GM12878 (cell line): Measurements from ENCODE around the gene ZBTB5. TPM values are rescaled to one million over a fixed set of nuclear protein-coding genes. Genes with fewer than 3 reads are reported as not detected.

Experiments used
- CBFB ChIP-seq: IDR thresholded peaks from 2 replicates; pipeline ENCODE4 v1.6.1; 2016; ENCODE audit warnings: antibody characterized with exemption, low read depth
- E2F8 ChIP-seq: fragments of 450-650 bp; IDR thresholded peaks from 2 replicates; pipeline ENCODE4 v1.6.1; 2018; ENCODE audit warnings: mild to moderate bottlenecking, low read depth, moderate library complexity; ENCODE audit not compliant: partially characterized antibody
- EED ChIP-seq: sonication (generic); IDR thresholded peaks from 2 replicates; pipeline ENCODE4 v1.6.1; 2016; ENCODE audit warnings: antibody characterized with exemption, low read depth
- ELK1 ChIP-seq: IDR thresholded peaks from 2 replicates; pipeline ENCODE4 v1.6.1; 2012; ENCODE audit warnings: low read depth, low read length, improper control_type of control experiment
- ESRRA ChIP-seq: IDR thresholded peaks from 2 replicates; pipeline ENCODE4 v1.6.1; 2012; ENCODE audit warnings: mild to moderate bottlenecking, low read length, improper control_type of control experiment
- EZH2 ChIP-seq: IDR thresholded peaks from 2 replicates; pipeline ENCODE4 v1.6.1; 2012; ENCODE audit warnings: low read depth, mild to moderate bottlenecking, control low read depth, inconsistent platforms, low read length, borderline replicate concordance; ENCODE audit not compliant: control insufficient read depth
- GABPA ChIP-seq: IDR thresholded peaks from 2 replicates; pipeline ENCODE4 v1.6.1; 2014; ENCODE audit warnings: antibody characterized with exemption, low read depth, mild to moderate bottlenecking, inconsistent platforms
- HDGF ChIP-seq: fragments of 450-650 bp; IDR thresholded peaks from 2 replicates; pipeline ENCODE4 v1.6.1; 2016; ENCODE audit warnings: antibody characterized with exemption
- IRF3 ChIP-seq: fragments of 450-650 bp; IDR thresholded peaks from 2 replicates; pipeline ENCODE4 v1.6.1; 2014; ENCODE audit warnings: mild to moderate bottlenecking
- MAX ChIP-seq: IDR thresholded peaks from 2 replicates; pipeline ENCODE4 v1.6.1; 2012; ENCODE audit warnings: low read depth, low read length, improper control_type of control experiment
- MEF2A ChIP-seq: IDR thresholded peaks from 2 replicates; pipeline ENCODE4 v1.6.1; 2011; ENCODE audit warnings: low read depth, mild to moderate bottlenecking, low read length, moderate library complexity; ENCODE audit not compliant: insufficient read depth
- MYC ChIP-seq: IDR thresholded peaks from 2 replicates; pipeline ENCODE4 v1.6.1; 2011; ENCODE audit warnings: mild to moderate bottlenecking, low read length, moderate library complexity, inconsistent platforms; ENCODE audit not compliant: insufficient read depth, insufficient replicate concordance, insufficient read length, severe bottlenecking
- NBN ChIP-seq: fragments of 450-650 bp; IDR thresholded peaks from 2 replicates; pipeline ENCODE4 v1.6.1; 2016
- NFYA ChIP-seq: IDR thresholded peaks from 2 replicates; pipeline ENCODE4 v1.6.1; 2011; ENCODE audit warnings: low read depth, mild to moderate bottlenecking, low read length, improper control_type of control experiment, borderline replicate concordance
- PML ChIP-seq: IDR thresholded peaks from 2 replicates; pipeline ENCODE4 v1.6.1; 2012; ENCODE audit warnings: low read length, inconsistent platforms
- RAD51 ChIP-seq: fragments of 450-650 bp; IDR thresholded peaks from 2 replicates; pipeline ENCODE4 v1.6.1; 2016; ENCODE audit warnings: moderate library complexity, mild to moderate bottlenecking, inconsistent platforms
- RUNX3 ChIP-seq: IDR thresholded peaks from 2 replicates; pipeline ENCODE4 v1.6.1; 2012; ENCODE audit warnings: low read length, inconsistent platforms
- SIN3A ChIP-seq: IDR thresholded peaks from 2 replicates; pipeline ENCODE4 v1.6.1; 2012; ENCODE audit warnings: low read depth, low read length, improper control_type of control experiment
- SIX5 ChIP-seq: IDR thresholded peaks from 2 replicates; pipeline ENCODE4 v1.6.1; 2011; ENCODE audit warnings: mild to moderate bottlenecking, low read depth, low read length, moderate library complexity; ENCODE audit not compliant: severe bottlenecking
- SMAD5 ChIP-seq: IDR thresholded peaks from 2 replicates; pipeline ENCODE4 v1.6.1; 2016; ENCODE audit warnings: antibody characterized with exemption, low read depth
- SP1 ChIP-seq: IDR thresholded peaks from one replicate; pipeline ENCODE4 v1.6.1; 2011; ENCODE audit warnings: low read depth, low read length
- SRF ChIP-seq, 2 experiments: IDR thresholded peaks; 2 replicates each; pipeline ENCODE4 v1.6.1; 2011; ENCODE audit warnings: low read depth in 2 of 2, low read length in 2 of 2, mild to moderate bottlenecking in 1 of 2, moderate library complexity in 1 of 2
- TAF1 ChIP-seq: IDR thresholded peaks from 2 replicates; pipeline ENCODE4 v1.6.1; 2011; ENCODE audit warnings: mild to moderate bottlenecking, low read depth, low read length, borderline replicate concordance
- USF1 ChIP-seq: IDR thresholded peaks from 2 replicates; pipeline ENCODE4 v1.6.1; 2011; ENCODE audit warnings: borderline replicate concordance, low read depth, mild to moderate bottlenecking, moderate library complexity, mixed read lengths, low read length; ENCODE audit not compliant: insufficient read depth; ENCODE audit errors: extremely low read length
- polyA plus RNA-seq, 11 experiments: library from polyadenylated mRNA; depleted of rRNA in 4 of 11; unstranded in 6 of 11; stranded (reverse) in 5 of 11; fragments of >200 nt; fragmentation: Nextera tagmentation in 4 of 11; fragmentation: Illumina TruSeq in 1 of 11; extraction: Ambion mirVana in 4 of 11; extraction: Trizol in 1 of 11; gene quantifications; 1 replicate in 1 of 11; 2 replicates in 10 of 11; pipeline versions ENCODE4 v1.2.1 to v1.2.3, GENCODE V29; 2011 to 2016; ENCODE audit warnings: inconsistent platforms in 2 of 11, missing spikeins in 2 of 11, low read depth in 1 of 11
- total RNA-seq, 4 experiments: library from RNA; depleted of rRNA in 3 of 4; stranded (reverse); fragments of >200 nt in 3 of 4; fragmentation: Illumina TruSeq in 1 of 4; extraction: Trizol in 1 of 4; gene quantifications; 2 replicates each; pipeline versions ENCODE4 v1.2.1 to v1.2.3, GENCODE V29; 2013 to 2021

ZBTB5 gene
- total and polyA plus RNA-seq, 10 of the 15 experiments (the other 5 are each of a cell fraction or from before 2014, with no cell fraction given) = 1.4 to 32.5 (median 12.1) TPM

- TF ChIP-seq GABPA (peak; percentile 85), EED (peak; percentile 9; the same call in 1 of the 2 replicates), HDGF (no peak), PML (0 out of 2 replicates have a peak, but pooled peaks have one; percentile 70), IRF3 (peak; percentile 93), USF1 (peak; percentile 20), TAF1 (0 out of 2 replicates have a peak, but pooled peaks have one; percentile 40), SIN3A (peak; percentile 59; the same call in 1 of the 2 replicates), MYC (no peak), NFYA (peak; percentile 90; the same call in 1 of the 2 replicates), RAD51 (peak; percentile 76), SIX5 (peak; percentile 2), ELK1 (peak; percentile 72), SP1 (peak; percentile 98), NBN (peak; percentile 69; the same call in 1 of the 2 replicates), MAX (peak; percentile 87), ESRRA (peak; percentile 52; the same call in 1 of the 2 replicates), MEF2A (0 out of 2 replicates have a peak, but pooled peaks have one; percentile 30), CBFB (peak; percentile 28; the same call in 1 of the 2 replicates), RUNX3 (peak; percentile 93), SRF (IDR thresholded peaks at IDR 0.05; ENCODE audit: low read depth in 2 of 2, low read length in 2 of 2) (peak in 1 of 2 experiments; percentile 80; a peak in 2 of 4 replicates), EZH2 (no peak), E2F8 (peak; percentile 56), SMAD5 (peak; percentile 77; the same call in 1 of the 2 replicates)
These were observed at the start of gene ZBTB5 (continued) for GRCh38 chr9:37465249-37466036.
